ENCODE measurements around the gene PRR19.

PRR19 gene

DNA sequence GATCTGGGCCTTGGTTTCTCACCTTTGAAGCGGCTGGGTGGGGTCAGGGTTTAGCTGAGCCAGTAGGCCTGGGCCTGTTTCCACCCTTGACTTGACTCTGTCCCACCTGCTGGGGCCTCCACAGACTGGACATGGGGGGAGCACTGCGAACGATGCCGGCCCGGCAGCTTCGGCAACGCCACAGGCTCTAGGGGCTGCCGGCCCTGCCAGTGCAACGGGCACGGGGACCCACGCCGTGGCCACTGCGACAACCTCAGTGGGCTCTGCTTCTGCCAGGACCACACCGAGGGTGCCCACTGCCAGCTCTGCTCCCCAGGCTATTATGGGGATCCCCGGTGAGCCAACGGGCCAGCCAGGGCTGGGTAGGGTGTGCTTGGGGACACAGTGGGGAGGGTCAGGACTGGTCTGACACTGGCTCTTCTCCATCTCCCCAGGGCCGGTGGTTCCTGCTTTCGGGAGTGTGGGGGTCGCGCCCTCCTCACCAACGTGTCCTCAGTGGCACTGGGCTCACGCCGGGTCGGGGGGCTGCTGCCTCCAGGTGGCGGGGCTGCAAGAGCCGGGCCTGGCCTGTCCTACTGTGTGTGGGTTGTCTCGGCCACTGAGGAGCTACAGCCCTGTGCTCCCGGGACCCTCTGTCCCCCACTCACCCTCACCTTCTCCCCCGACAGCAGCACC is 51.5 kb downstream of the PRR19 start:
- DNase-seq = no peak

GRCh38 chr19:42355896-42356295 is 54.0 kb downstream of the PRR19 start:
- DNase-seq = no peak

DNA sequence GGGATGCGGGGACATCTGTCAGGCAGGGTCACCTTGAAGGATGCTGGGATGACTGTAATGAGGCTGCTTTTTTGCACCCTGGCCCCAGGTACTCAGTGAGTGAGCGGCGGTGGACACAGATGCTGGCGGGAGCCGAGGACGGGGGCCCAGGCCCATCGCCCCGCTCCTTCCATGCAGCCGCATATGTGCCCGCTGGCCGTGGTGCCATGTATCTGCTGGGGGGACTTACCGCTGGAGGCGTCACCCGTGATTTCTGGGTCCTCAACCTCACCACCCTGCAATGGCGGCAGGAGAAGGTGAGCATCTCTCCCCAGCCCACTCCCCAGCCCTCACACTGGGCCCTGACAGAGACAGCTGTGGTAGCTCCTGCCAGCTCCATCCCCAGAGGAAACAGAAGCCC is 54.8 kb downstream of the PRR19 start:
- DNase-seq = no peak

DNA sequence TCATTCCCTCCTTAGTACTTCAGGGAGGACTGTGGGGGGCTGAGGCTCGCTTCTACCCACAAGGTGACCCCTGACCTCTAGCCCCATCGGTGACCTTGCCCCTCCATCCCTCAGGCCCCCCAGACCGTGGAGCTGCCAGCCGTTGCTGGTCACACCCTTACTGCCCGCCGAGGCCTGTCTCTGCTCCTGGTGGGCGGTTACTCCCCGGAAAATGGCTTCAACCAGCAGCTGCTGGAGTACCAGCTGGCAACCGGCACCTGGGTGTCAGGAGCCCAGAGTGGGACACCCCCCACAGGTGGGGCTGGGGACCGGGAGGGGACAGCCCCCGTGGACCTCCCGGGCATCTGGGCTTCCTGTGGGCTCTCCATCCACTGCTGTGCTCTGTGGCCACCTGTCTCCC is 55.4 kb downstream of the PRR19 start:
- DNase-seq = no peak
